Left cardiac atrium (tissue), 4 donors: ENCODE results near the gene PLCH1. TPM values are rescaled to one million over a fixed set of nuclear protein-coding genes. Genes with fewer than 3 reads are reported as not detected.
"Not testable (repeated sequence)": the region's sequence is repeated elsewhere in the genome, so short reads cannot be mapped to it uniquely, and the experiment has no call there.

Experiments used
- ATAC-seq, 2 donors: fragments of 200-7000 bp; cut with Tn5 transposase; one replicate each; pipeline ENCODE4 v1.9.1; 2020; ENCODE audit warnings: mild to moderate bottlenecking in 2 of 2, moderate library complexity in 2 of 2
- DNase-seq: peaks from one replicate; pipeline ENCODE4 v3.0.0-alpha.2; 2020
- intact Hi-C, 2 donors: fragments of 100-400 bp; cut with DNase I; formaldehyde crosslinking; loops; one replicate each; pipeline versions ENCODE4 v1.14.1 to v1.15.1; 2022 to 2023
- total RNA-seq, 2 donors: library from RNA; stranded (reverse); fragmentation: NEBNext Ultra II Directional; extraction: Animal tissue kit (Norgen Biotek cat#: 25700); gene quantifications; one replicate each; pipeline ENCODE4 v1.2.1, GENCODE V29; 2021
- donor health status: DM: no; HTN: yes; CAD: no.
- donor health status: DM: no; HTN: yes; CAD: no; lungs with severe emphysema.
- donor health status: DM: yes; HTN: yes; CAD: no.
- donor health status: Dilated cardiomyopathy.

The PLCH1 gene
- total RNA-seq, 2 donors from 2014 or later, result 0.39 to 1.3 TPM

- no peak for DNase-seq
- ATAC-seq, result no peak
- intact Hi-C loops, result no loop called here
These were observed 327.8 kb downstream of the PLCH1 start for GRCh38 chr3:155417119-155417517.

DNA sequence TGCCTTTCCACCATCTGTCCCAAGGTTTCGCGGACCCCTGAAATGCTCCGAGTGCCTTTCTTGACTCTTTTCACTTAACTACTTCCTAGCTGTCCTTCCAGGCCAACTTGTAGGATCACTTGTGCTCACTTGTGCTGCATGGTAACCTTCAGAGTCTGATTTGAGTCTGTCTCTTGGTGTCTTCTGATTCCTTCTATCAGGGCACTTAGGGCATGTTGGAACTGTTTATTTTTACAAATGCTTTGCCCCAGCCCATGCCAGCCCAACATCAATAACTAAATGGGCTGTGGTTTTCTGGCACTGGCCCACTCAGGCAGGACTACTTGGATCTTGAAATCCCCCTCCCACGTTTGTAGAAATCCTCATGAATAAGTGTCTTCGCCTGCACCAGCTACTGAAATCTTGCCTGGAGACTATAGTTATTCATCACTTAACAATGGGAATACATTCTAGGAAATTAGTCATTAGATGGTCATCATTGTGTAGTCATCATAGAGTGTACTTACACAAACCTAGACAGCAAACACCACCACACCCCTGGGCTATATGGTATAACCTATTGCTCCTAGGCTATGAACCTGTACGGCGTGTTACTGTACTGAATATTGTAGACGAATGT, 328.3 kb downstream of the PLCH1 start:
- intact Hi-C loops, result no loop called here
- DNase-seq, result no peak
- no peak for ATAC-seq

GRCh38 chr3:155412904-155413303, 332.0 kb downstream of the PLCH1 start:
- intact Hi-C loops, result no loop called here

GRCh38 chr3:155411500-155412223, 333.2 kb downstream of the PLCH1 start:
- intact Hi-C loops, result no loop called here
- no peak for DNase-seq
- ATAC-seq, result no peak

More at GRCh38 chr3:155412904-155413303, 332.0 kb downstream of the PLCH1 start:
- ATAC-seq, result no peak
- no peak for DNase-seq

- DNase-seq, result no peak
- ATAC-seq, result no peak
- intact Hi-C loops, result no loop called here
These were observed 335.5 kb downstream of the PLCH1 start for GRCh38 chr3:155409336-155409735.

GRCh38 chr3:155407971-155408370, 336.9 kb downstream of the PLCH1 start:
- no peak for ATAC-seq
- DNase-seq, result no peak
- intact Hi-C loops, result no loop called here

DNA sequence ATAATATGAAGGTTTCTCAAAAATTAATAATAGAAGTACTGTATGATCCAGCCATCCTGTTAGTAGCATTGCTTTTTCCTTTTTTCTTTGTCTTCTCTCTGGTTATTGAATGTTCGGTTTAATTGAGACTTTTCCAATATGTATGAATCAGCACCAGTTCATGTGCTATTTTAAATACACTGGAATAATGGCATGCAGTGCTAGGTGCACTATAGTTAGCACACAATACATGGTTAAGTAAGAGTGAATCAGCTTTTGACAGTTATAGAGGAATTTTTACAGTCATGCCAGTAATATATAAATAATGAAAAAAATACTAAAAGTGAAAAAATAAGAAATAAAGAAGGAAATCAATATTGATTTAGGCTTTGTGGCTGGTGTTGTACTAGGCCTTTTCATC, 337.5 kb downstream of the PLCH1 start:
- intact Hi-C loops, result no loop called here
- ATAC-seq, result no peak
- no peak for DNase-seq

- DNase-seq, result no peak
- intact Hi-C loops, result no loop called here
- ATAC-seq, result no peak
These were observed 340.4 kb downstream of the PLCH1 start for GRCh38 chr3:155404486-155404885.

DNA sequence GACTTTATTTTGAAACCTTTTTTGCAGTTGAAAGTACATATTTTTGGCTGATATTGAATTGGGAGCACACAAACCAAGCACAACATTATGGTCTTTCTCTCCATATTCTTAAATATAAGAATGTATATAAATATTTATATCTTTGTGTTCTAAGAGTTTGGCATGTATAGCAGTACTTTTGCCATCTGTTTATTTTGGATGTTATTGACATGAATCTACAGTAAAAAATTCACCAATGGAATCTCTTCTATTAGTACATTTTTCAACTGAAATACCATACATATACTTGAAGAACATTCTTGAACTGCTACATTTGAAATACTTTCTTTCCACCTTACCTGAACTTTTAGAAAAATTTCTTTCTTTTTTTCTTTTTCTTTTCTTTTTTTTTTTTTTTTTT, 342.2 kb downstream of the PLCH1 start:
- intact Hi-C loops, result no loop called here
- DNase-seq (no peak), ATAC-seq (no peak)

DNA sequence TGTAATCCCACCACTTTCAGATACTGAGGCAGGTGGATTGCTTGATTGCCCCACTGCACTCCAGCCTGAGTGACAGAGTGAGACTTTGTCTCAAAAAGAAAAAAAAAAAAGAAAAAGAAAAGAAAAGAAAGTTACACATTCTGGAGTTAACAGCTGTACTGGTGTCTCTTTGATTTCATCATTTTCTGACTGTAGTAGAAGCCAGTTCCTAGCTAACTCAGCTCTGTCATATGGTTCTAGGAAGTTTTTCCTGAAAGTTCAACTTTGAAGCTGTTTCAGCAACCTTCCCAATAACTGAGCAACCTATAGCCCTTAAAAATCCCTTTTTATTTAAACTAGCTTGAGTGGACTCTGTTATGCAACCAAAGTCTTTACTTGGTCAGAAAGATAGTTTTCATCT, 346.8 kb downstream of the PLCH1 start:
- intact Hi-C loops, result no loop called here
- no peak for DNase-seq
- ATAC-seq, result no peak

DNA sequence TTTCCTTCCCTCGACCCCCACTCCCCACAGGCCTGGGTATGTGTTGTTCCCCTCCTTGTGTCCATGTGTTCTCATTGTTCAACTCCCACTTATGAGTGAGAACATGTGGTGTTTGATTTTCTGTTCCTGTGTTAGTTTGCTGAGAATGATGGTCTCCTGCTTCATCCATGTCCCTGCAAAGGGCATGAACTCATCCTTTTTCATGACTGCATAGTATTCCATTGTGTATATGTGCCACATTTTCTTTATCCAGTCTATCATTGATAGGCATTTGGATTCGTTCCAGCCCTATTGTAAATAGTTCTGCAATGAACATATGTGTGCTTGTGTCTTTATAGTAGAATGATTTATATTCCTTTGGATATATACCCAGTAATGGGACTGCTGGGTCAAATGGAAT, 350.0 kb downstream of the PLCH1 start:
- intact Hi-C loops, ATAC-seq, DNase-seq: not testable (repeated sequence)

- DNase-seq (no peak), ATAC-seq (no peak)
- intact Hi-C loops, result no loop called here
These were observed 350.6 kb downstream of the PLCH1 start for GRCh38 chr3:155394240-155394639.

GRCh38 chr3:155393316-155393715, 351.6 kb downstream of the PLCH1 start:
- intact Hi-C loops, result no loop called here
- ATAC-seq (no peak), DNase-seq (no peak)

DNA sequence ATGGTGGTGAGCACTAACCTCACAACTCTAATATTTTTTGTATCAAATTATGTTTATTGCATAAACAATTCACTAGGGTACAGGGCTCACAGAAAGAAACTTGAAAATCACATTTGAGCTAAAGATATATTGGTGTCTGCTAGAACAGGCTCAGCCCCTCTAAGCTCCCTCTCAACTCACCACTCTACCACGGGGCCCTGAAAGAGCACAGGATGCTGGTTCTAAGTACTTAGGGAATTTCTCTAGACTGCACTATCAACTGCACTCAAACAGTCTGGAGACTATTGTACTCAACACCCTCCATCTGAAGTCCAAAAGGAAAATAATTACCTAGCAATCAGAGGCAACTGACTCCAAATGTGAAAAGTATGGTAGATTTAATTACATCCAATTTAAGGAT, 352.7 kb downstream of the PLCH1 start:
- intact Hi-C loops, result no loop called here
- peak; percentile 21 to 25 for ATAC-seq
- no peak for DNase-seq

- ATAC-seq (peak; percentile 92 to 98), DNase-seq (no peak)
- intact Hi-C loops, result no loop called here
These were observed 353.3 kb downstream of the PLCH1 start for GRCh38 chr3:155391551-155391958.

DNA sequence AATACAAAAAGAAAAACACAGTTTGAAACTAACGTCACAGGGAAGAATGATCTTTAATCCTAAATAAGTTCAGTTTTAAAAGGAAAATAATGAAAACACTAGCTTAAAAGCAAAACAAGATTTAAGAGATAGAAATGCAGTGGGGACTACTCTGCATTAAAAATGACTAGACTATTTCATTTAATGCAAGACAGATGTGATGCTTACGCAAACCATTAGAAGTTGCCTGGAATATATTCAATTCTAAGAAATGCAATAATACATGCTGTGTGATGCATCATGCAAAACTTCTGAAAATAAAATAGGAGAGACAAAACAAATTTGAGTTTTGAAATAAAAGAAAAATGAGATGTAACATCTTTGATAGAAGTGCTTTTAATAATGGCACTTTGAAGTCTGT, 353.8 kb downstream of the PLCH1 start:
- DNase-seq (no peak), ATAC-seq (peak in 1 of 2 donors; percentile 78)
- intact Hi-C loops, result no loop called here

GRCh38 chr3:155390351-155390750, 354.5 kb downstream of the PLCH1 start:
- no peak for ATAC-seq
- DNase-seq, result no peak
- intact Hi-C loops, result no loop called here

GRCh38 chr3:155388417-155388816, 356.5 kb downstream of the PLCH1 start:
- intact Hi-C loops, result loop anchor here in 1 of 2 donors (10.0 kb wide), 1 partner anchor 316 kb away; no protein-coding TSS in a partner anchor
- ATAC-seq (no peak), DNase-seq (no peak)

DNA sequence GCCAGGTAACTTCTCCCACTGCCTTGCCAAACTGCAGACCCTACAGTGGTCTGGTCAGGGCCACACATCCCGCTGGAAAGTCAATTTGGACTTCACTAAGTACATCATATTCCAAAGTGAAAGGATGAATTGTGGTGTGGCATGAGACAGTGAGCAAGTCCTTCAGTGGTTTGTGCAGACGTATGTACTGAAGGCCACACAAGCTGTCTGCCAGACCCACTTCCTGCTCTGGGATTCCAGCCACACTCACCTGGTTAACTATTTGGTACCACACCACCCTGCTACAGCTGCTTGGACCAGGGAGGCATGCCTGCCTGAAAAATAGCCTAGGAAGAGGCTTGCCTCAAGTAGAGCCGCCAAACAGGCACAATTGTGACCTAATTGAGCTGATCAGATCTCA, 357.3 kb downstream of the PLCH1 start:
- intact Hi-C loops, result loop anchor here in 1 of 2 donors (10.0 kb wide), 1 partner anchor 317 kb away; no protein-coding TSS in a partner anchor
- DNase-seq (no peak), ATAC-seq (no peak)

- peak in 1 of 2 donors; percentile 25 for ATAC-seq
- no peak for DNase-seq
- intact Hi-C loops, result loop anchor here in 1 of 2 donors (10.0 kb wide), 1 partner anchor 318 kb away; no protein-coding TSS in a partner anchor
These were observed 358.0 kb downstream of the PLCH1 start for GRCh38 chr3:155386919-155387318.
